Measurements from ENCODE around the gene ADM2. TPM values are rescaled to one million over a fixed set of nuclear protein-coding genes. Genes with fewer than 3 reads are reported as not detected.
A peak's percentile ranks its signal among the peaks of the same experiment; 100 is the strongest.

ADM2 gene
- total and polyA plus RNA-seq, 2 of the 13 experiments (the other 11 are each of a cell fraction or from before 2014, with no cell fraction given): 1.2 to 3.0 TPM

- TF ChIP-seq ZBTB39 (CRISPR knock-in tag; IDR thresholded peaks at IDR 0.05): no peak
- TF ChIP-seq ZSCAN12 (CRISPR knock-in tag; IDR thresholded peaks at IDR 0.05): no peak
- no peak for TF ChIP-seq ZSCAN31 (CRISPR knock-in tag; IDR thresholded peaks at IDR 0.05; ENCODE audit: low read depth)
- TF ChIP-seq SCMH1 (CRISPR knock-in tag; IDR thresholded peaks at IDR 0.05; ENCODE audit: borderline replicate concordance): no peak
- no peak for TF ChIP-seq KAT8 (CRISPR knock-in tag; IDR thresholded peaks at IDR 0.05)
Observed at GRCh38 chr22:50531962-50532674, 50.8 kb downstream of the ADM2 start (continued).

DNA sequence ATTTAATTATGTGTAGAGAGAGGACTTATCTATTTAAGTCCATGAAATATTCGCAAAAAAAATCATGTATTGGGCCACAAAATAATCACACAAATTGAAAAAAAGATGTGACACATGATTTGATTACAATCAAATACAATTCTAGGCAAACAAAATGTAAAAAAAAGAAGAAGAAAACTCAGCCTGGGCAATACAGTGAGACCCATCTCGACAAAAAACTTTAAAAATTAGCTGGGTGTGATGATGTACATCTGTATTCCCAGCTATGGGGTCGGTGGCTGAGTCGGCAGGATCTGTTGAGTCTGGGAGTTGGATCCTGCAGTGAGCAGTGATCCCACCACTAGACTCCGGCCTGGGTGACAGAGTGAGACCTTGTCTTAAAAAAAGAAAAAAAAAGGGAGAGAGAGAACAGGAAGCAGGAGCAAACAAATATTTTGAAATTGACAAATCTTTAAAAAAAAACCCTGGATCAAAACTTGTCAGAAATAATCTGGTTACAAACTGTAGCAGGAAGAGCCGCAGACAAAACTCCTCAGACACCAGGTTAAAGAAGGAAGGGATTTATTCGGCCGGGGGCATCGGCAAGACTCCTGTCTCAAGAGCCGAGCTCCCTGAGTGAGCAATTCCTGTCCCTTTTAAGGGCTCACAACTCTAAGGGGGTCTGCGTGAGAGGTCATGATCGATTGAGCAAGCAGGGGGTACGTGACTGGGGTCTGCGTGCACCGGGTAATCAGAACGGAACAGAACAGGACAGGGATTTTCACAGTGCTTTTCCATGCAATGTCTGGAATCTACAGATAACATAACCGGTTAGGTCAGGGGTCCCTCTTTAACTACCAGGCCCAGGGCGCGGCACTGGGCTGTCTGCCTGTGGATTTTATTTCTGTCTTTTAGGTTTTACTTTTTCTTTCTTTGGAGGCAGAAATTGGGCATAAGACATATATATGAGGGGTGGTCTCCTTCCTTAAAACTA lies 51.8 kb downstream of the ADM2 start:
- DNase-seq (ENCODE audit: low spot score): no peak
- no peak overlapping the region for H2AFZ ChIP-seq (ENCODE audit: low read length)
- no peaks in the 10 kb centered on the region for H4K20me1 ChIP-seq (ENCODE audit: insufficient read depth, low read length)
- peak overlapping the region; percentile 84 for H3K4me2 ChIP-seq (ENCODE audit: low read depth, low read length)
- H3K9me3 ChIP-seq (ENCODE audit: low read length): no peaks in the 10 kb centered on the region
- no peaks in the 10 kb centered on the region for H3K79me2 ChIP-seq (ENCODE audit: insufficient read depth, low read length)
- in situ Hi-C loops (cut with HindIII; ENCODE audit: extremely low pct_ligation_motif_present, low pct_unique_long_range_greater_than_20kb): loop anchor here (5.0 kb wide), 1 partner anchor 34 kb away; no protein-coding TSS in a partner anchor
- H3K27me3 ChIP-seq (ENCODE audit: control insufficient read depth in 1 of 2, insufficient read depth in 2 of 2, low read length in 2 of 2): 0 out of 5 replicates have a peak, but pooled peaks cover 0 to 6% of the 10 kb centered on the region in 2 experiments
- H3K4me1 ChIP-seq (ENCODE audit: insufficient read depth, low read length): peaks cover 58% of the 10 kb centered on the region
- H3K4me3 ChIP-seq (replicated peaks in 1 of 3; ENCODE audit: insufficient read depth in 1 of 3, low read depth in 2 of 3, low read length in 3 of 3): peak overlapping the region in 1 of 3 experiments; percentile 58; a peak in 1 of 6 replicates
- no peak for ATAC-seq
- H3K36me3 ChIP-seq (replicated peaks in 1 of 2; ENCODE audit: control insufficient read depth in 1 of 2, insufficient read depth in 2 of 2, low read length in 2 of 2): no peaks in the 10 kb centered on the region
- peak overlapping the region; percentile 73; the same call in 1 of the 2 replicates for H3K9ac ChIP-seq (ENCODE audit: insufficient read depth, low read depth, low read length)
- CTCF ChIA-PET (ENCODE audit: low intra/inter-chr PET ratio, low total read pairs): no interaction called here
- no TSS peak for BruUV-seq (replicated peaks)
- FAIRE-seq: no peak
- no peak overlapping the region for H3K27ac ChIP-seq (ENCODE audit: extremely low read length, insufficient read depth, low read length)
- intact Hi-C loops (cut with micrococcal nuclease; ENCODE audit: unreplicated experiment): no loop called here
- 46% methylated on average over 19 of the region's 19 CpGs for WGBS (ENCODE audit: low lambda C conversion rate)
- POLR2A ChIA-PET: interaction anchor here (0.8 to 5.9 kb wide), 4 partner anchors 8 to 49 kb away, joined by 3 to 34 read pairs (median 10); partner anchors contain the start of genes CHKB, KLHDC7B and SCO2
- 0 out of 2 replicates have a peak, but pooled peaks have one; percentile 31 for TF ChIP-seq ZNF121 (CRISPR knock-in tag; IDR thresholded peaks at IDR 0.05)
- TF ChIP-seq ZMYM3 (CRISPR knock-in tag; IDR thresholded peaks at IDR 0.05): no peak
- no peak for TF ChIP-seq ZNF629 (CRISPR knock-in tag; conservative IDR thresholded peaks at IDR 0.05)
- TF ChIP-seq, protein P1, sequence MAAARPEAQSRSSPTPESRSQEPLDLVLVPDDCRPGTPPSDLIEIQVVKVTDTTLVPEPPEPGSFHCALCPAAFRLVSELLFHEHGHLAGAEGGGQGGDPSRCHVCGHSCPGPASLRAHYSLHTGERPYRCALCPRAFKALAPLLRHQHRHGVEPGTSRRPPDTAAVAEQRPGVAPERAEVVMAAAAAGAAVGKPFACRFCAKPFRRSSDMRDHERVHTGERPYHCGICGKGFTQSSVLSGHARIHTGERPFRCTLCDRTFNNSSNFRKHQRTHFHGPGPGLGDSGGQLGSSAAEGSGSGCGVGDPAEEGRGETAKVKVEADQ (CRISPR knock-in tag; IDR thresholded peaks at IDR 0.05; ENCODE audit: borderline replicate concordance): no peak
- no peak for TF ChIP-seq CHCHD3 (CRISPR knock-in tag; IDR thresholded peaks at IDR 0.05)
- TF ChIP-seq POLR2AphosphoS5 (IDR thresholded peaks at IDR 0.05; ENCODE audit: low read depth, low read length): 0 out of 2 replicates have a peak, but pooled peaks have one; percentile 19

Data from HepG2 (cell line).